HepG2 (cell line): Measurements from ENCODE around the gene DNAJC4. TPM values are rescaled to one million over a fixed set of nuclear protein-coding genes. Genes with fewer than 3 reads are reported as not detected.

Experiments
- ATAC-seq: fragments of 200-7000 bp; cut with Tn5 transposase; 3 replicates; pipeline ENCODE4 v1.9.1; 2020; ENCODE audit warnings: mild to moderate bottlenecking, moderate library complexity
- BruUV-seq: library from RNA; stranded (reverse); fragments of 400-500 nt; replicated peaks from 2 replicates; lab custom pipeline; 2021; lab: Mats Ljungman, UMichigan
- CTCF ChIA-PET: fragments of 300-600 bp; formaldehyde crosslinking; extraction: SDS; loops from one replicate; lab custom pipeline; 2021; ENCODE audit warnings: low total read pairs, inconsistent platforms, low intra/inter-chr PET ratio; lab: Yijun Ruan, JAX
- POLR2A ChIA-PET: fragments of 350-600 bp; sonication (Branson Sonifier 250); formaldehyde crosslinking; loops from one replicate; lab custom pipeline; 2020; ENCODE audit warnings: antibody characterized with exemption, inconsistent platforms; lab: Yijun Ruan, JAX
- DNase-seq: peaks from one replicate; pipeline ENCODE4 v3.0.0-alpha.2; 2015; ENCODE audit warnings: low spot score
- FAIRE-seq: peaks from 3 replicates; lab custom pipeline; 2011; peaks lifted over from hg19 to GRCh38; lab: Jason Lieb, UNC
- H2AFZ ChIP-seq: one replicate; pipeline ENCODE4 v1.6.1; 2011; ENCODE audit warnings: low read length, inconsistent platforms
- H3K27ac ChIP-seq: fragments of 300-600 bp; 3 replicates; pipeline ENCODE4 v1.8.0; 2011; ENCODE audit warnings: mixed run types, mild to moderate bottlenecking, mixed read lengths, low read length, inconsistent platforms; ENCODE audit not compliant: insufficient read depth; ENCODE audit errors: extremely low read length
- H3K27me3 ChIP-seq, 2 experiments: fragments of 200-600 bp in 1 of 2; 2 replicates in 1 of 2; 3 replicates in 1 of 2; pipeline versions ENCODE4 v1.6.0 to v1.8.0; 2011; ENCODE audit warnings: low read length in 2 of 2, mild to moderate bottlenecking in 2 of 2, moderate library complexity in 2 of 2, inconsistent platforms in 1 of 2; ENCODE audit not compliant: insufficient read depth in 2 of 2, control insufficient read depth in 1 of 2
- H3K36me3 ChIP-seq, 2 experiments: fragments of 200-600 bp in 1 of 2; replicated peaks in 1 of 2; 2 replicates in 1 of 2; 3 replicates in 1 of 2; pipeline versions ENCODE4 v1.5.1 to v1.8.0; 2011; ENCODE audit warnings: low read length in 2 of 2, inconsistent platforms in 1 of 2; ENCODE audit not compliant: insufficient read depth in 2 of 2, control insufficient read depth in 1 of 2
- H3K4me1 ChIP-seq: 2 replicates; pipeline ENCODE4 v1.5.1; 2012; ENCODE audit warnings: low read length, inconsistent platforms; ENCODE audit not compliant: insufficient read depth
- H3K4me2 ChIP-seq: 2 replicates; pipeline ENCODE4 v1.6.0; 2011; ENCODE audit warnings: low read depth, low read length, inconsistent platforms
- H3K4me3 ChIP-seq, 3 experiments: fragments of 200-600 bp in 1 of 3; sonication (generic), shearing (Covaris generic) in 1 of 3; replicated peaks in 1 of 3; 2 replicates each; pipeline ENCODE4 v1.5.1; 2011 to 2016; ENCODE audit warnings: low read length in 3 of 3, inconsistent platforms in 2 of 3, low read depth in 2 of 3, mild to moderate bottlenecking in 2 of 3, control low read depth in 1 of 3, mixed read lengths in 1 of 3; ENCODE audit not compliant: insufficient read depth in 1 of 3
- H3K79me2 ChIP-seq: one replicate; pipeline ENCODE4 v1.6.1; 2011; ENCODE audit warnings: low read length, inconsistent platforms; ENCODE audit not compliant: insufficient read depth
- H3K9ac ChIP-seq: 2 replicates; pipeline ENCODE4 v1.6.0; 2011; ENCODE audit warnings: mild to moderate bottlenecking, low read depth, low read length, inconsistent platforms; ENCODE audit not compliant: insufficient read depth
- H3K9me3 ChIP-seq: 2 replicates; pipeline ENCODE4 v1.5.1; 2012; ENCODE audit warnings: mild to moderate bottlenecking, low read length
- H4K20me1 ChIP-seq: 2 replicates; pipeline ENCODE4 v1.6.0; 2011; ENCODE audit warnings: inconsistent platforms, mild to moderate bottlenecking, low read length, moderate library complexity; ENCODE audit not compliant: insufficient read depth
- CBX2 ChIP-seq, 2 experiments: fragments of 200-600 bp in 1 of 2; sonication (generic); formaldehyde crosslinking in 1 of 2; IDR thresholded peaks; 2 replicates each; pipeline versions ENCODE4 v1.7.0 to v1.8.1; 2018 to 2022; ENCODE audit warnings: low read depth in 2 of 2, low read length in 1 of 2, mild to moderate bottlenecking in 1 of 2, missing genetic modification reagents in 1 of 2
- KDM5B ChIP-seq: sonication (generic); formaldehyde crosslinking; IDR thresholded peaks from 2 replicates; pipeline ENCODE4 v1.4.0; 2020; ENCODE audit warnings: missing genetic modification reagents, mild to moderate bottlenecking, borderline replicate concordance
- RORA ChIP-seq: sonication (generic); formaldehyde crosslinking; IDR thresholded peaks from 2 replicates; pipeline ENCODE4 v1.5.0; 2020; ENCODE audit warnings: mild to moderate bottlenecking, missing genetic modification reagents, moderate library complexity
- USF2 ChIP-seq, 2 experiments: sonication (generic) in 1 of 2; formaldehyde crosslinking in 1 of 2; IDR thresholded peaks; 2 replicates each; pipeline versions ENCODE4 v1.5.1 to v1.6.1; 2011 to 2020; ENCODE audit warnings: borderline replicate concordance in 1 of 2, low read depth in 1 of 2, low read length in 1 of 2, mild to moderate bottlenecking in 1 of 2, missing genetic modification reagents in 1 of 2, moderate library complexity in 1 of 2
- ZBTB42 ChIP-seq: sonication (generic); formaldehyde crosslinking; IDR thresholded peaks from 2 replicates; pipeline ENCODE4 v1.5.0; 2020; ENCODE audit warnings: mild to moderate bottlenecking, missing genetic modification reagents
- ZFP37 ChIP-seq: sonication (generic); formaldehyde crosslinking; IDR thresholded peaks from 2 replicates; pipeline ENCODE4 v1.4.0; 2020; ENCODE audit warnings: missing genetic modification reagents, borderline replicate concordance
- ZKSCAN5 ChIP-seq: sonication (generic); formaldehyde crosslinking; IDR thresholded peaks from 2 replicates; pipeline ENCODE4 v1.5.1; 2020; ENCODE audit warnings: mild to moderate bottlenecking, missing genetic modification reagents
- ZMYM3 ChIP-seq: sonication (generic); formaldehyde crosslinking; IDR thresholded peaks from 2 replicates; pipeline ENCODE4 v1.5.1; 2020; ENCODE audit warnings: mild to moderate bottlenecking, missing genetic modification reagents
- ZNF333 ChIP-seq: sonication (generic); formaldehyde crosslinking; IDR thresholded peaks from 2 replicates; pipeline ENCODE4 v1.4.0; 2020; ENCODE audit warnings: mild to moderate bottlenecking, missing genetic modification reagents, borderline replicate concordance
- ZNF576 ChIP-seq: sonication (generic); formaldehyde crosslinking; IDR thresholded peaks from 2 replicates; pipeline ENCODE4 v1.4.0; 2020; ENCODE audit warnings: mild to moderate bottlenecking, missing genetic modification reagents
- ZSCAN22 ChIP-seq: sonication (generic); formaldehyde crosslinking; IDR thresholded peaks from 2 replicates; pipeline ENCODE4 v1.4.0; 2020; ENCODE audit warnings: mild to moderate bottlenecking, missing genetic modification reagents
- ZUFSP ChIP-seq: sonication (generic); formaldehyde crosslinking; IDR thresholded peaks from 2 replicates; pipeline ENCODE4 v1.9.0; 2021; ENCODE audit warnings: missing genetic modification reagents, mild to moderate bottlenecking, borderline replicate concordance
- WGBS: methylation state at CpG from one replicate; pipeline ENCODE4 v1.1.6; 2017; ENCODE audit warnings: low lambda C conversion rate; 5-methylcytosine and 5-hydroxymethylcytosine counted together
- in situ Hi-C: cut with HindIII; loops from 2 replicates; pipeline ENCODE4 v1.10.0; 2017; ENCODE audit warnings: low pct_unique_long_range_greater_than_20kb; ENCODE audit not compliant: extremely low pct_ligation_motif_present
- intact Hi-C: fragments of 100-400 bp; cut with micrococcal nuclease; formaldehyde crosslinking; loops from one replicate; pipeline ENCODE4 v1.10.0; 2022; ENCODE audit not compliant: unreplicated experiment
- polyA plus RNA-seq, 8 experiments: library from polyadenylated mRNA; depleted of rRNA in 3 of 8; stranded (reverse) in 7 of 8; unstranded in 1 of 8; fragments of >200 nt; fragmentation: Illumina TruSeq in 4 of 8; extraction: Trizol in 4 of 8; gene quantifications; 2 replicates each; pipeline versions ENCODE4 v1.2.1 to v1.2.3, GENCODE V29; 2011 to 2016; ENCODE audit warnings: low read depth in 4 of 8, missing spikeins in 1 of 8, mixed read lengths in 1 of 8; ENCODE audit not compliant: insufficient read depth in 1 of 8
- total RNA-seq, 5 experiments: library from RNA; depleted of rRNA; stranded (reverse); fragments of >200 nt; fragmentation: Illumina TruSeq; extraction: Trizol; gene quantifications; 2 replicates each; pipeline ENCODE4 v1.2.3, GENCODE V29; 2016; ENCODE audit warnings: low read depth in 1 of 5
- TF ChIP-seq, protein P1 (sequence below): sonication (generic); formaldehyde crosslinking; IDR thresholded peaks from 2 replicates; pipeline ENCODE4 v1.9.0; 2021; ENCODE audit warnings: missing genetic modification reagents, borderline replicate concordance

The DNAJC4 gene
- total and polyA plus RNA-seq, 2 of the 13 experiments (the other 11 are each of a cell fraction or from before 2014, with no cell fraction given), result 10.3 to 60.8 TPM

DNA sequence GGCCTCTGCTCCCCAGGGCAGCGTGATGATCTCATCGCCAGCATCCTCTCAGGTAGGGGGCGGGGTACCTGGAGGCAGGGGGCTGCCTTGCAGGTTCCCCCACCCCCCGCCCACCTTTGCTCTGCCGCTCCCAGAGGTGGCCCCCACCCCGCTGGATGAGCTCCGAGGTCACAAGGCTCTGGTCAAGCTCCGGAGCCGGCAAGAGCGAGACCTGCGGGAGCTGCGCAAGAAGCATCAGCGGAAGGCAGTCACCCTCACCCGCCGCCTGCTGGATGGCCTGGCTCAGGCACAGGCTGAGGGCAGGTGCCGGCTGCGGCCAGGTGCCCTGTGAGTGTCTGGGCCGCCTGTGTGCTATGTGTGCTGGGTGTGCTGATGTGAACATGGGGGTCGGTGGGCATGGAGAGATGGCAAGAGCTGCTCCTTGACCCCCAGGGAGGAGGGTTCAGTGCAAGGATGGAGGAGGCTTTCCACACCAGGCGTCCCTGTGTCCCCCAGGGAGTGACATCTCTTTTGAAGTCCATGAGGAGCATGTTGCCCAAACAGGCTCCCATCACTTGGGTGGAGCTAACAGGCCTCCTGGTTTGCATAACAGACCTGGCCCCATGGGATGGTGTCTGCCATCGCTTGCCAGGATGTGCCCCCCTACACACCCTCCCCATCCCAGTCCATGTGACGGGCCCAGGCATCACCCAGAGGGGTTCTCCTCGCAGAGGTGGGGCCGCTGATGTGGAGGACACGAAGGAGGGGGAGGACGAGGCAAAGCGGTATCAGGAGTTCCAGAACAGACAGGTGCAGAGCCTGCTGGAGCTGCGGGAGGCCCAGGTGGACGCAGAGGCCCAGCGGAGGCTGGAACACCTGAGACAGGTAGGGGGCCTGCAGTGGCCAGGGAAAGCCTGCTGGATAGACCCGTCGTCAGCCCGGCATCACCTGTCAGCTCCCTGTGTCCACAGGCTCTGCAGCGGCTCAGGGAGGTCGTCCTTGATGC lies 35.1 kb downstream of the DNAJC4 start:
- Histone ChIP-seq H3K4me2 (no peak overlapping the region), H3K4me3 (no peak overlapping the region), H2AFZ (no peak overlapping the region), H3K27me3 (no peaks in the 10 kb centered on the region), H3K36me3 (peaks cover 1 to 15% of the 10 kb centered on the region in 2 experiments; a peak in 4 of 5 replicates), H3K4me1 (peaks cover 15% of the 10 kb centered on the region), H3K79me2 (peaks cover 4% of the 10 kb centered on the region), H3K27ac (no peak overlapping the region), H3K9ac (no peak overlapping the region), H4K20me1 (no peaks in the 10 kb centered on the region), H3K9me3 (no peaks in the 10 kb centered on the region)
- no peak for DNase-seq
- no peak for FAIRE-seq
- POLR2A ChIA-PET, result interaction anchor here (1.4 kb wide), 1 partner anchor 13 kb away, joined by 7 read pairs; no protein-coding TSS in a partner anchor
- CTCF ChIA-PET, result no interaction called here
- in situ Hi-C loops, result no loop called here
- no peak for ATAC-seq
- BruUV-seq, result no TSS peak
- WGBS, result 95% methylated on average over 22 of the region's 35 CpGs
- intact Hi-C loops, result no loop called here
- TF ChIP-seq ZFP37 (CRISPR knock-in tag) (no peak), ZKSCAN5 (CRISPR knock-in tag) (no peak), ZSCAN22 (CRISPR knock-in tag) (no peak), ZNF333 (CRISPR knock-in tag) (no peak), RORA (CRISPR knock-in tag) (no peak), ZUFSP (CRISPR knock-in tag) (no peak), ZBTB42 (no peak), ZMYM3 (CRISPR knock-in tag) (no peak), ZNF576 (CRISPR knock-in tag) (no peak), KDM5B (CRISPR knock-in tag) (no peak), CBX2 (IDR thresholded peaks at IDR 0.05; ENCODE audit: low read depth, low read length) (no peak), CBX2 (CRISPR knock-in tag; IDR thresholded peaks at IDR 0.05; ENCODE audit: low read depth) (no peak), USF2 (IDR thresholded peaks at IDR 0.05; ENCODE audit: low read depth, low read length) (no peak), USF2 (CRISPR knock-in tag; IDR thresholded peaks at IDR 0.05; ENCODE audit: borderline replicate concordance) (no peak)
- TF ChIP-seq, protein P1, sequence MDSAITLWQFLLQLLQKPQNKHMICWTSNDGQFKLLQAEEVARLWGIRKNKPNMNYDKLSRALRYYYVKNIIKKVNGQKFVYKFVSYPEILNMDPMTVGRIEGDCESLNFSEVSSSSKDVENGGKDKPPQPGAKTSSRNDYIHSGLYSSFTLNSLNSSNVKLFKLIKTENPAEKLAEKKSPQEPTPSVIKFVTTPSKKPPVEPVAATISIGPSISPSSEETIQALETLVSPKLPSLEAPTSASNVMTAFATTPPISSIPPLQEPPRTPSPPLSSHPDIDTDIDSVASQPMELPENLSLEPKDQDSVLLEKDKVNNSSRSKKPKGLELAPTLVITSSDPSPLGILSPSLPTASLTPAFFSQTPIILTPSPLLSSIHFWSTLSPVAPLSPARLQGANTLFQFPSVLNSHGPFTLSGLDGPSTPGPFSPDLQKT (CRISPR knock-in tag), result no peak
